ENCODE results near the gene AGR3. TPM values are rescaled to one million over a fixed set of nuclear protein-coding genes. Genes with fewer than 3 reads are reported as not detected.

AGR3 gene
- total RNA-seq: not detected

- no peaks in the 10 kb centered on the region for H3K4me1 ChIP-seq (ENCODE audit: control insufficient read depth in 3 of 3, insufficient read depth in 3 of 3, low read length in 3 of 3)
- no peaks in the 10 kb centered on the region for H3K9me3 ChIP-seq (ENCODE audit: control insufficient read depth in 3 of 3, low read length in 3 of 3)
- no peaks in the 10 kb centered on the region for H3K36me3 ChIP-seq (ENCODE audit: control insufficient read depth in 3 of 3, insufficient read depth in 3 of 3, low read length in 3 of 3)
- H3K27ac ChIP-seq (ENCODE audit: low read depth, low read length): no peak within 1 kb of the TSS
- no peak within 1 kb of the TSS for H3K4me3 ChIP-seq (ENCODE audit: low read length in 3 of 3)
- H3K9ac ChIP-seq (ENCODE audit: low read depth in 1 of 3, low read length in 3 of 3): no peak within 1 kb of the TSS
- no peaks in the 10 kb centered on the region for H3K27me3 ChIP-seq (ENCODE audit: control insufficient read depth in 3 of 3, insufficient read depth in 3 of 3, low read length in 3 of 3)
These were observed at the start of gene AGR3 for GRCh38 chr7:16881844-16882243. Gene AGR3 (minus strand): TSS chr7:16881983. CDS start chr7:16878618, 3,365 bp downstream.

GRCh38 chr7:16930946-16931345 lies 49.2 kb upstream of the AGR3 start:
- Histone ChIP-seq H3K27me3 (ENCODE audit: control insufficient read depth in 3 of 3, insufficient read depth in 3 of 3, low read length in 3 of 3) (no peaks in the 10 kb centered on the region), H3K36me3 (ENCODE audit: control insufficient read depth in 3 of 3, insufficient read depth in 3 of 3, low read length in 3 of 3) (no peaks in the 10 kb centered on the region)

GRCh38 chr7:16929146-16929762 lies 47.5 kb upstream of the AGR3 start:
- no peaks in the 10 kb centered on the region for H3K27me3 ChIP-seq (ENCODE audit: control insufficient read depth in 3 of 3, insufficient read depth in 3 of 3, low read length in 3 of 3)
- no peak overlapping the region for H3K27ac ChIP-seq (ENCODE audit: low read depth, low read length)
- H3K4me1 ChIP-seq (ENCODE audit: control insufficient read depth in 3 of 3, insufficient read depth in 3 of 3, low read length in 3 of 3): no peaks in the 10 kb centered on the region
- no peak overlapping the region for H3K4me3 ChIP-seq (ENCODE audit: low read length in 3 of 3)
- H3K36me3 ChIP-seq (ENCODE audit: control insufficient read depth in 3 of 3, insufficient read depth in 3 of 3, low read length in 3 of 3): no peaks in the 10 kb centered on the region
- no peak overlapping the region for H3K9ac ChIP-seq (ENCODE audit: low read depth in 1 of 3, low read length in 3 of 3)
- H3K9me3 ChIP-seq (ENCODE audit: control insufficient read depth in 3 of 3, low read length in 3 of 3): no peaks in the 10 kb centered on the region

More at GRCh38 chr7:16930946-16931345, 49.2 kb upstream of the AGR3 start:
- no peaks in the 10 kb centered on the region for H3K9me3 ChIP-seq (ENCODE audit: control insufficient read depth in 3 of 3, low read length in 3 of 3)
- H3K4me3 ChIP-seq (ENCODE audit: low read length in 3 of 3): no peak overlapping the region
- H3K27ac ChIP-seq (ENCODE audit: low read depth, low read length): no peak overlapping the region
- no peaks in the 10 kb centered on the region for H3K4me1 ChIP-seq (ENCODE audit: control insufficient read depth in 3 of 3, insufficient read depth in 3 of 3, low read length in 3 of 3)
- no peak overlapping the region for H3K9ac ChIP-seq (ENCODE audit: low read depth in 1 of 3, low read length in 3 of 3)

GRCh38 chr7:16926861-16927260 lies 45.1 kb upstream of the AGR3 start:
- Histone ChIP-seq H3K36me3 (ENCODE audit: control insufficient read depth in 3 of 3, insufficient read depth in 3 of 3, low read length in 3 of 3) (no peaks in the 10 kb centered on the region), H3K4me1 (ENCODE audit: control insufficient read depth in 3 of 3, insufficient read depth in 3 of 3, low read length in 3 of 3) (no peaks in the 10 kb centered on the region), H3K4me3 (ENCODE audit: low read length in 3 of 3) (no peak overlapping the region), H3K9ac (ENCODE audit: low read depth in 1 of 3, low read length in 3 of 3) (no peak overlapping the region), H3K27me3 (ENCODE audit: control insufficient read depth in 3 of 3, insufficient read depth in 3 of 3, low read length in 3 of 3) (no peaks in the 10 kb centered on the region), H3K27ac (ENCODE audit: low read depth, low read length) (no peak overlapping the region), H3K9me3 (ENCODE audit: control insufficient read depth in 3 of 3, low read length in 3 of 3) (no peaks in the 10 kb centered on the region)

DNA sequence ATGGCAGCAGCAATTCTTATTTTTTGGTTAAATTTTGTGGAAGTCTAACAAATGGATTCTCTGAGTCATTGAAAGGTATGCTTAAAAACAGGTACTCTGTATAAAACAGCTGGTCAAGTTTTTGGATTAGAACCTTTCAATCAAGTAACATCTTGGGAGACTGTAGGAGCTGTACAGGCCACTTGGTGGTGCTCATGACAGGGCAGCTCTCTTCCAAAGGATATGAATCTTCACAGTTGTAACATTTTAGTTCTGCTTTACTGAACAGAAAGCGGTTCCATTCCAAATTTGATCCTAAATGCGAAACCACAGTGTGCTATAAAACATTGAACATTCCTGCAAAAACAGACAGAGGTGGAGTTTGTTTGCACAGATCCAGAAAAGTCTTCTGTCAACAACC lies 44.5 kb upstream of the AGR3 start:
- Histone ChIP-seq H3K27me3 (ENCODE audit: control insufficient read depth in 3 of 3, insufficient read depth in 3 of 3, low read length in 3 of 3) (no peaks in the 10 kb centered on the region), H3K27ac (ENCODE audit: low read depth, low read length) (no peak overlapping the region), H3K36me3 (ENCODE audit: control insufficient read depth in 3 of 3, insufficient read depth in 3 of 3, low read length in 3 of 3) (no peaks in the 10 kb centered on the region), H3K4me3 (ENCODE audit: low read length in 3 of 3) (no peak overlapping the region), H3K4me1 (ENCODE audit: control insufficient read depth in 3 of 3, insufficient read depth in 3 of 3, low read length in 3 of 3) (no peaks in the 10 kb centered on the region), H3K9ac (ENCODE audit: low read depth in 1 of 3, low read length in 3 of 3) (no peak overlapping the region), H3K9me3 (ENCODE audit: control insufficient read depth in 3 of 3, low read length in 3 of 3) (no peaks in the 10 kb centered on the region)

- no peaks in the 10 kb centered on the region for H3K9me3 ChIP-seq (ENCODE audit: control insufficient read depth in 3 of 3, low read length in 3 of 3)
- no peak overlapping the region for H3K27ac ChIP-seq (ENCODE audit: low read depth, low read length)
- no peaks in the 10 kb centered on the region for H3K4me1 ChIP-seq (ENCODE audit: control insufficient read depth in 3 of 3, insufficient read depth in 3 of 3, low read length in 3 of 3)
- no peaks in the 10 kb centered on the region for H3K36me3 ChIP-seq (ENCODE audit: control insufficient read depth in 3 of 3, insufficient read depth in 3 of 3, low read length in 3 of 3)
- H3K4me3 ChIP-seq (ENCODE audit: low read length in 3 of 3): no peak overlapping the region
- H3K9ac ChIP-seq (ENCODE audit: low read depth in 1 of 3, low read length in 3 of 3): no peak overlapping the region
- H3K27me3 ChIP-seq (ENCODE audit: control insufficient read depth in 3 of 3, insufficient read depth in 3 of 3, low read length in 3 of 3): no peaks in the 10 kb centered on the region
These were observed 43.8 kb upstream of the AGR3 start for GRCh38 chr7:16925609-16926008.

DNA sequence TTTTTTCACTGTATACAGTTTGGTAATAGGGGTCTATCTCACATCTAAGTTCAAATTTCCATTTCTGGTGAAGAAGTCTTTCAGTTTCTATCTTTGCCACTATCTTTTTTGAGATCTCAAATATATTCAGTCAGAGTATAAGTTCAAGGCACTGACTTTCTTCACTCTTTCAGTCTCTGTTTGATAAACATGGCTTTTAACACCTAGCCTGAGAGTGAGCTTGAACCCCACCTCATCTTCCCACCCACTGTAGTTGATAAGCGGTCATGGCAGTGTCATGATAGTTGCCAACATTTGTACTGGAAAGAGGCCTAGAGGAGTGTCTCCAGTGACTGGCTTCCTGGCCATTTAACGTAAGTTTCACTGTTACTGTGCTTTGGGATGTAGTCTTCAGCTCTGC lies 41.2 kb upstream of the AGR3 start:
- no peaks in the 10 kb centered on the region for H3K4me1 ChIP-seq (ENCODE audit: control insufficient read depth in 3 of 3, insufficient read depth in 3 of 3, low read length in 3 of 3)
- no peaks in the 10 kb centered on the region for H3K27me3 ChIP-seq (ENCODE audit: control insufficient read depth in 3 of 3, insufficient read depth in 3 of 3, low read length in 3 of 3)
- H3K36me3 ChIP-seq (ENCODE audit: control insufficient read depth in 3 of 3, insufficient read depth in 3 of 3, low read length in 3 of 3): no peaks in the 10 kb centered on the region
- no peaks in the 10 kb centered on the region for H3K9me3 ChIP-seq (ENCODE audit: control insufficient read depth in 3 of 3, low read length in 3 of 3)
- no peak overlapping the region for H3K4me3 ChIP-seq (ENCODE audit: low read length in 3 of 3)
- no peak overlapping the region for H3K9ac ChIP-seq (ENCODE audit: low read depth in 1 of 3, low read length in 3 of 3)
- H3K27ac ChIP-seq (ENCODE audit: low read depth, low read length): no peak overlapping the region

GRCh38 chr7:16921644-16922257 lies 40.0 kb upstream of the AGR3 start:
- H3K27ac ChIP-seq (ENCODE audit: low read depth, low read length): no peak overlapping the region
- H3K9ac ChIP-seq (ENCODE audit: low read depth in 1 of 3, low read length in 3 of 3): no peak overlapping the region
- no peaks in the 10 kb centered on the region for H3K27me3 ChIP-seq (ENCODE audit: control insufficient read depth in 3 of 3, insufficient read depth in 3 of 3, low read length in 3 of 3)
- no peaks in the 10 kb centered on the region for H3K36me3 ChIP-seq (ENCODE audit: control insufficient read depth in 3 of 3, insufficient read depth in 3 of 3, low read length in 3 of 3)
- H3K9me3 ChIP-seq (ENCODE audit: control insufficient read depth in 3 of 3, low read length in 3 of 3): no peaks in the 10 kb centered on the region
- no peak overlapping the region for H3K4me3 ChIP-seq (ENCODE audit: low read length in 3 of 3)
- H3K4me1 ChIP-seq (ENCODE audit: control insufficient read depth in 3 of 3, insufficient read depth in 3 of 3, low read length in 3 of 3): no peaks in the 10 kb centered on the region

- no peak overlapping the region for H3K9ac ChIP-seq (ENCODE audit: low read depth in 1 of 3, low read length in 3 of 3)
- no peaks in the 10 kb centered on the region for H3K27me3 ChIP-seq (ENCODE audit: control insufficient read depth in 3 of 3, insufficient read depth in 3 of 3, low read length in 3 of 3)
- H3K36me3 ChIP-seq (ENCODE audit: control insufficient read depth in 3 of 3, insufficient read depth in 3 of 3, low read length in 3 of 3): no peaks in the 10 kb centered on the region
- no peaks in the 10 kb centered on the region for H3K4me1 ChIP-seq (ENCODE audit: control insufficient read depth in 3 of 3, insufficient read depth in 3 of 3, low read length in 3 of 3)
- H3K9me3 ChIP-seq (ENCODE audit: control insufficient read depth in 3 of 3, low read length in 3 of 3): no peaks in the 10 kb centered on the region
- H3K27ac ChIP-seq (ENCODE audit: low read depth, low read length): no peak overlapping the region
- H3K4me3 ChIP-seq (ENCODE audit: low read length in 3 of 3): no peak overlapping the region
These were observed 39.4 kb upstream of the AGR3 start for GRCh38 chr7:16921151-16921550.

GRCh38 chr7:16919440-16919839 lies 37.7 kb upstream of the AGR3 start:
- Histone ChIP-seq H3K9me3 (ENCODE audit: control insufficient read depth in 3 of 3, low read length in 3 of 3) (no peaks in the 10 kb centered on the region), H3K4me3 (ENCODE audit: low read length in 3 of 3) (no peak overlapping the region), H3K9ac (ENCODE audit: low read depth in 1 of 3, low read length in 3 of 3) (no peak overlapping the region), H3K36me3 (ENCODE audit: control insufficient read depth in 3 of 3, insufficient read depth in 3 of 3, low read length in 3 of 3) (no peaks in the 10 kb centered on the region), H3K4me1 (ENCODE audit: control insufficient read depth in 3 of 3, insufficient read depth in 3 of 3, low read length in 3 of 3) (no peaks in the 10 kb centered on the region), H3K27ac (ENCODE audit: low read depth, low read length) (no peak overlapping the region), H3K27me3 (ENCODE audit: control insufficient read depth in 3 of 3, insufficient read depth in 3 of 3, low read length in 3 of 3) (no peaks in the 10 kb centered on the region)

Measured in skeletal muscle tissue (tissue), 4 donors.